GM18526 (cell line): ENCODE results near the gene KIF3A.

Experiments used
- POLR2A ChIP-seq: IDR thresholded peaks from 3 replicates; pipeline ENCODE4 v1.6.1; 2011; ENCODE audit not compliant: insufficient read length; ENCODE audit errors: extremely low read depth

The KIF3A gene

GRCh38 chr5:132736853-132737833, at the start of gene KIF3A:
Gene KIF3A (minus strand): TSS chr5:132737546. CDS start chr5:132737419, 127 bp downstream.
- peak; percentile 65 for TF ChIP-seq POLR2A

DNA sequence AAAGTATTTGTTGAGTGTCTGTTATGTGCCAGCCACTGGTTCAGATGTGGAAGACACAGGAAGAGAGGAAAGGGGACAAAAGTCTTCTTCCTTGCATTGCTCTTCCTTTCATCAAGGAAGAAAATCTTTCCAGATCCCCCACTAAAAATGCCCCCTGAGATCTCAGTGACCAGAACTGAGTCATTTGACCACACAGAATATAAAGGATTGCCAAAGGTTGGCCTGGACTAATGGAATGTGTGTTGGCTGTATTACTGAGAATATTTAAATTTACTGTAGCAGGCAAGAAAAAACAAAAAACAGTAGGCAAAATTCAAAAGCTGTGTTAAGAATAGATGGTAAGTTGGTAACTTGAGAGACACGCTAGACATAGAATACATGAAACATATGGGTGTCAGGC, 49.7 kb upstream of the KIF3A start:
- TF ChIP-seq POLR2A = no peak

- TF ChIP-seq POLR2A = no peak
Observed at GRCh38 chr5:132785864-132786263, 48.5 kb upstream of the KIF3A start.

GRCh38 chr5:132785365-132785764, 48.0 kb upstream of the KIF3A start:
- no peak for TF ChIP-seq POLR2A

GRCh38 chr5:132782101-132782500, 44.8 kb upstream of the KIF3A start:
- no peak for TF ChIP-seq POLR2A

DNA sequence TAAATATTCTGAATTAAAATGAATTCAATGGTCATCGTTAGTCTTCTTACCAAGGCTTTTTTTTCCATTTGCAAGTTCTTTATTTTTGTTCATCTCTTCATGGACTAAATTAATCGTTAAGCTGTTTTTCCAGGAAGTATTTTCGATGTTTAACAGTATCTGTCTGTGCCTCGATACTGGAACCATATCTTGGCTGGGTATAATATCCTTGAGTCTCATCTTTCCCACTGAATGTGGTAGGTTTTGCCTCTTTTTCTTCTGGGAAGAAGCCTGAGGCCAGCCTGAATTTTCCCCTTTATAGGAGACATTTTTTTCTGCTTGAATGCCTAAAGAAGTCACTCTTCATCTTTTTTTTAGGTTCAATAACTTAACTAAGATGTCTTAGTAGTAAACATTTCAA, 43.7 kb upstream of the KIF3A start:
- TF ChIP-seq POLR2A = no peak

DNA sequence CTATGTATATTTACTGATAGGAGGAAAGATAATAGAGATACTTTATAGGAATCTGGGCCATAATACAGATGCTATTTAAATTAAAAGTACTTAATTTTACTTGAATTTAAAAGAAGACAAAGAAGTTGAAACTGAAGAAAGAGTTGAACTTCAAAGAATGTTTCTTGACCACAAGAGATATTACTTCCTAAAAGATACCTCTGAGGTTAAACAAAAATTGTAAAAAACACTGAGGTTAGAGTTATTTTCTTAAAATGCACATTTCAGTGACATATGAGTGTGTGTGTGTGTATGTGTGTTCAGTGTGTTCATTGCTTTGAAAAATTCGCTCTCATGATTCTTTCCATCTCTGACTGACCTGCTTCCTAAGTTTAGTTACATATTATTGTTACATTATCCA, 43.2 kb upstream of the KIF3A start:
- TF ChIP-seq POLR2A = no peak

GRCh38 chr5:132779961-132780360, 42.6 kb upstream of the KIF3A start:
- no peak for TF ChIP-seq POLR2A

- TF ChIP-seq POLR2A = no peak
Observed at GRCh38 chr5:132778856-132779255, 41.5 kb upstream of the KIF3A start.

- TF ChIP-seq POLR2A = no peak
Observed at GRCh38 chr5:132778129-132778528, 40.8 kb upstream of the KIF3A start.

DNA sequence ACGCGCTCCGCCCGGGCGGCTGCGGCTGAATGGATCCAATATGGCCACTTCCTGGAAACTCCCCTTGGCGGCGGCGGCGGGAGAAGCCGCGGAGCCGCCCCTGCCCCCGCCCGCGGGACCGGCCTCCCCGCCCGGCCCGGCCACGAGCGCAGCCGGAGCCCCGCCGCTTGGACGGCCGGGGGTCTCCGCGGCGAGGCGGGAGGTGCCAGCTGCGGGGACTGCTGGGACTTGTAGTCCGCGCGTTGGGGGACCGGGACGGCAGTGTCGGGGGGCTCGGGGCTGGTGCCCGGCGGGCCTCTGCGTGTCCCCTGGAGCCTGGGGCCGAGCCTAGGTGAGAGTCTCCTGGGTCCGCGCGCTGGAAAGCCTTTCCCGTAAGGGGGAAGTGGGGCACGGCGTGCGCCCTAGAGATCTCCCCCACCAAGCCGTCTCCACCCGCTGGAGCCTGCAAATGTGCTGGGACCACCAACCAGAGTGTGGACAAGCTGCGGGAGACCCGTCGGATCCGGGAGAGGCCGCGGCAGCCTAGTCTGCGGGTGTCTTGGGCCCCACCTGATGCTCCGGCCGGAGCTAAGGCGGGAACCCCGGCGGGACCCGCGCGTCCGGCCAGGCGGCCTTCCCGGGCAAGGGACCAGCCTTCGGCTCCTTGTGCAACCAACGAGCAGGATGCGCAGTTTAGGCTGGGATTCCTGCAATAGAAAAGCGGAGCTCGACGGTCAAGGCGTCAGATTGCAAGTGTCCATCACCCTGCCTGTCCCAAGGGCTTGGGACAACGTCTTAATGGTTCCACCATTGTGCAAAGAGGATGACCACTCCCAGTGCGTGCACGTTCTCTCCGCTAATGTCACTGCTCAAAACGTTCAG, 40.1 kb upstream of the KIF3A start, which contains the start of gene SEPTIN8:
Gene SEPTIN8, minus strand, starts transcription at position 31 of the 861 bp plus-strand sequence. CDS start 102 bp downstream, outside the sequence.
- peak; percentile 49 for TF ChIP-seq POLR2A

- TF ChIP-seq POLR2A = no peak
Observed at GRCh38 chr5:132776938-132777208, 39.5 kb upstream of the KIF3A start.

DNA sequence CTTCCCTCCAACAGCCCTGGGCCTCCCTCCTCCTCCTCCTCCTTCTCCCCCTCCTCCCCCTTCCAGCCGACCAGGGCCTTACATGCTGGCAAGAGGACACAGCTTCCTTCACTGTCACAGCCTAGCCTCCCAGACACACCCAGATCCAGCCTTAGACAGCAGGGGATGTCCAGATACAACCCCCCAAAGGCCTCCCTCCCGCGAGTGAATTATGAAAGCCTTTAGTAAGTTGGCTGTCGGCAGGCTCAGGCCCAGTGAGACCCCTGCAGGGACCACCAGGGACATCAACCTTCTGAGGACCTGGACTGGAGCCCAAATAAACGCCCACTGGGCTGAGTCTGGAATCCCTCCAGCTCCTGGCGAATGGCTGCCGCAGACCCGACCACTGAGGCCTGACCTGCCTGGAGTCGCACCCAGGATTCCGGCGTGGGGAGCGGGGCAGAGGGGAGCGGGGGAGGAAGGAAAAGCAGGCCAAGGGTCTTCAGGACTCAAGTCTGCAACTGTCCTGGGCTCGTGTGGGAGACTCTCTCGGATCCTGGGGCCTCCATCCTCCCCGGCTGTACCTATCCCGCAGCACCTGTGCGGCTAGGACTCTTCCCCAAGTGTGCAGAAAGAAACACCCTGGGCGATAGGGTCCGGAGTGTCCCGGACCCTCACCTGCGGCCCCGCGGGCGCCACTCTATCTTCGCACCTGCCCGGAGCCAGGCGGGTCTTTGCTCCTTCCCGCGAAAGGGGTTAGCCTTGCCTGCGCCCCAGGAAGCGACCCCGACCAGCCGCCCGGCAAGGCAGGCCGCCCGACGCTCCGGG, 39.0 kb upstream of the KIF3A start:
- no peak for TF ChIP-seq POLR2A

DNA sequence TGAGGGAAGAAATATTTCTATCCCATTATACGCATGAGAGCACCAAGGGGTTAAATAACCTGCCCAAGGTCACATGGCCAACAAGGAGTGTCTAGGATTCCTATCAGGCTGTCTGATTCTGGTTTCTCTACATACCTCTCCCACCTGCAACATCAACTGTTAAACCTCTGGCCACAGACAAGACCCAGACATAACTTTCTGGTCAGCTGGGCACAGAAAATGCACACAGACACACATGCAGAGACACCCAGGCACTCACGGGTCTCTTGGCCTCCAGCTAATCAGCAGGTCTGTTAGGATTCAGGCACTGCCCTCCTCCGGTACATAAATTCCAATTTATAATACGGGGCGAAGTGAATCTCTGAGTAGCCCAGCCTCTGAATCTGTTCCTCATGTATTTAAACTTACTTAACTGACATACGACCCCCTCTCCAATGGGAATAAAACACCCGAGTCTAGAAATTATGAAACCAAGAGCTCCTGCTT, 38.2 kb upstream of the KIF3A start:
- TF ChIP-seq POLR2A = no peak

DNA sequence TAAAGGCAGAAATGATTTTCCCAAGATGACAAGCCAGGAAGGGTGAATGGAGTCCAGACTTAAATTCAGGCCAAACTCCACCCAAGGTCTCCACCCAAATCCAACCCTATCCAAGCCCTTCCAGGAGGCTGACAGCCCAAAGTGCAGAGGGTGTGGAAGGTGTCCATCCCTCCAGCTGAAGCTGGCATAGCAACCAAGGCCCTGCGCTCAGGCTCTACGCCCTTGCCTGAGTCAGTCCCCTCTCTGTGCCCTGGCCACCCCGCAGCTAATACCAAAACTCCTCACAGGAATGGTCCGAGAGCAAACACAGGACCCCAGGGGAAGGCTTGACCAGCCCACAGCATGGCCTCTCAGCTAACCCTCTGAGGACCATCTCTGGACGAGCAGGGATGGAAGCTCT, 37.5 kb upstream of the KIF3A start:
- TF ChIP-seq POLR2A = no peak
